HEK293 (cell line): ENCODE measurements around the gene STX18.
"Not testable (repeated sequence)": the region's sequence is repeated elsewhere in the genome, so short reads cannot be mapped to it uniquely, and the experiment has no call there.

ENCODE experiments used
- CTCF ChIA-PET: fragments of 350-600 bp; formaldehyde crosslinking; extraction: SDS; loops from one replicate; lab custom pipeline; 2021; ENCODE audit warnings: antibody characterized with exemption; lab: Yijun Ruan, JAX
- POLR2A ChIA-PET: fragments of 300-600 bp; formaldehyde crosslinking; extraction: SDS; loops from one replicate; lab custom pipeline; 2020; ENCODE audit warnings: antibody characterized with exemption, inconsistent platforms; lab: Yijun Ruan, JAX
- H3K27ac ChIP-seq: fragments of 200-500 bp; sonication (Bioruptor generic); 2 replicates; pipeline ENCODE4 v1.5.1; 2014; ENCODE audit warnings: low read depth, low read length, control low read depth, inconsistent platforms; ENCODE audit errors: extremely low read depth
- H3K36me3 ChIP-seq, 2 experiments: fragments of 200-500 bp in 1 of 2; sonication (Bioruptor generic) in 1 of 2; 1 replicate in 1 of 2; 2 replicates in 1 of 2; pipeline ENCODE4 v1.5.1; 2014 to 2017; ENCODE audit warnings: inconsistent platforms in 2 of 2, low read length in 2 of 2; ENCODE audit not compliant: control insufficient read depth in 2 of 2, insufficient read depth in 1 of 2
- H3K4me1 ChIP-seq: fragments of 200-500 bp; sonication (Bioruptor generic); 2 replicates; pipeline ENCODE4 v1.5.1; 2014; ENCODE audit warnings: mild to moderate bottlenecking, low read length, inconsistent platforms; ENCODE audit not compliant: control insufficient read depth, insufficient read depth
- H3K4me3 ChIP-seq: 2 replicates; pipeline ENCODE4 v1.5.1; 2011; ENCODE audit warnings: low read depth, mild to moderate bottlenecking, control low read depth, low read length, moderate library complexity
- H3K9me3 ChIP-seq: fragments of 200-500 bp; sonication (Bioruptor generic); 2 replicates; pipeline ENCODE4 v1.5.1; 2014; ENCODE audit warnings: low read depth, low read length, inconsistent platforms; ENCODE audit not compliant: control insufficient read depth, insufficient read depth
- GLI4 ChIP-seq: fragments of 450-650 bp; formaldehyde crosslinking; IDR thresholded peaks from 2 replicates; pipeline ENCODE4 v1.5.1; 2016; ENCODE audit warnings: missing biosample characterization, missing genetic modification characterization
- PRDM1 ChIP-seq: fragments of 450-650 bp; formaldehyde crosslinking; IDR thresholded peaks from 2 replicates; pipeline ENCODE4; 2016; ENCODE audit warnings: missing biosample characterization, missing genetic modification characterization
- PRDM6 ChIP-seq: fragments of 450-650 bp; formaldehyde crosslinking; IDR thresholded peaks from 2 replicates; pipeline ENCODE4 v1.5.1; 2017; ENCODE audit warnings: missing biosample characterization, missing genetic modification characterization
- SETDB1 ChIP-seq: IDR thresholded peaks from one replicate; pipeline ENCODE4 v1.6.1; 2017; ENCODE audit warnings: mild to moderate bottlenecking, low read length, moderate library complexity, mixed read lengths; ENCODE audit not compliant: insufficient read length
- ZBTB21 ChIP-seq: fragments of 450-650 bp; formaldehyde crosslinking; IDR thresholded peaks from 2 replicates; pipeline ENCODE4 v1.5.1; 2017; ENCODE audit warnings: missing biosample characterization, missing genetic modification characterization
- ZEB2 ChIP-seq: fragments of 450-650 bp; formaldehyde crosslinking; IDR thresholded peaks from 2 replicates; pipeline ENCODE4 v1.5.1; 2016; ENCODE audit warnings: missing biosample characterization, missing genetic modification characterization
- ZNF146 ChIP-seq: fragments of 450-650 bp; formaldehyde crosslinking; IDR thresholded peaks from 2 replicates; pipeline ENCODE4 v1.5.1; 2016; ENCODE audit warnings: missing biosample characterization, missing genetic modification characterization
- ZNF2 ChIP-seq: fragments of 450-650 bp; formaldehyde crosslinking; IDR thresholded peaks from 2 replicates; pipeline ENCODE4 v1.5.1; 2016; ENCODE audit warnings: missing biosample characterization, missing genetic modification characterization
- ZNF24 ChIP-seq: fragments of 450-650 bp; formaldehyde crosslinking; IDR thresholded peaks from 2 replicates; pipeline ENCODE4 v1.5.1; 2016; ENCODE audit warnings: missing biosample characterization, missing genetic modification characterization
- ZNF248 ChIP-seq: fragments of 450-650 bp; formaldehyde crosslinking; IDR thresholded peaks from 2 replicates; pipeline ENCODE4 v1.5.1; 2017; ENCODE audit warnings: missing biosample characterization, missing genetic modification characterization
- ZNF391 ChIP-seq: fragments of 450-650 bp; formaldehyde crosslinking; IDR thresholded peaks from 2 replicates; pipeline ENCODE4 v1.5.1; 2016; ENCODE audit warnings: low read depth, missing biosample characterization, missing genetic modification characterization, borderline replicate concordance
- ZNF404 ChIP-seq: fragments of 450-650 bp; formaldehyde crosslinking; IDR thresholded peaks from 2 replicates; pipeline ENCODE4 v1.5.1; 2017; ENCODE audit warnings: missing biosample characterization, missing genetic modification characterization
- ZNF473 ChIP-seq: fragments of 450-650 bp; formaldehyde crosslinking; IDR thresholded peaks from 2 replicates; pipeline ENCODE4 v1.5.1; 2017; ENCODE audit warnings: missing biosample characterization, missing genetic modification characterization
- ZNF488 ChIP-seq: fragments of 450-650 bp; formaldehyde crosslinking; IDR thresholded peaks from 2 replicates; pipeline ENCODE4 v1.5.1; 2016; ENCODE audit warnings: missing biosample characterization, missing genetic modification characterization
- ZNF510 ChIP-seq: fragments of 450-650 bp; formaldehyde crosslinking; IDR thresholded peaks from 2 replicates; pipeline ENCODE4 v1.5.1; 2018; ENCODE audit warnings: mild to moderate bottlenecking, missing genetic modification characterization, missing biosample characterization; ENCODE audit not compliant: insufficient replicate concordance
- ZNF600 ChIP-seq: fragments of 450-650 bp; formaldehyde crosslinking; IDR thresholded peaks from 2 replicates; pipeline ENCODE4 v1.5.1; 2016; ENCODE audit warnings: missing biosample characterization, missing genetic modification characterization
- ZNF623 ChIP-seq: fragments of 450-650 bp; formaldehyde crosslinking; IDR thresholded peaks from 2 replicates; pipeline ENCODE4 v1.5.1; 2016; ENCODE audit warnings: missing biosample characterization, missing genetic modification characterization
- ZNF654 ChIP-seq: fragments of 450-650 bp; formaldehyde crosslinking; IDR thresholded peaks from 2 replicates; pipeline ENCODE4 v1.5.1; 2016; ENCODE audit warnings: low read depth, missing biosample characterization, missing genetic modification characterization
- ZNF76 ChIP-seq: fragments of 450-650 bp; formaldehyde crosslinking; IDR thresholded peaks from 2 replicates; pipeline ENCODE4; 2016; ENCODE audit warnings: low read depth, missing biosample characterization, missing genetic modification characterization, borderline replicate concordance
- TF ChIP-seq, protein P1 (sequence below): fragments of 450-650 bp; formaldehyde crosslinking; IDR thresholded peaks from 2 replicates; pipeline ENCODE4 v1.5.1; 2016; ENCODE audit warnings: missing biosample characterization, missing genetic modification characterization
- TF ChIP-seq, protein P2 (sequence below): fragments of 450-650 bp; formaldehyde crosslinking; IDR thresholded peaks from 2 replicates; pipeline ENCODE4 v1.5.1; 2017; ENCODE audit warnings: missing biosample characterization, missing genetic modification characterization

The STX18 gene

DNA sequence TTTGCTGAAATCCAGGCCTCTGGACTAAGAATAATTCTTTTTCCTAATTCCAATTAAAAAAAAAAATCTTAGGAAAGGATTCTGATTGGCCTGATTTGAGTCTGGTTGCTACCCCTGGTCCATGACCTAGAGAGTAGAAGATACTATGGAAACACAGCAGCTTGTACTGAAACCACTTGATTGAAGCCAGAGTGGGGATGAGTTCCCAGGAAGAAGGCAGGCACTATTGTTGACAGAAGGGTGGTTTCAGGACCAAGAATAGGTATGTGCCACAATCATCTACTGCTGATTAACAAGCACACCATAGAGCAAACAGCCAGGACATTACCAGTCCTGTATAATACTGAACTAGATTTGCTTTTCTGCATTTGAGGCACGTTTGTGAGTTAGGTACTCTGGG is 29.6 kb downstream of the STX18 start:
- no peaks in the 10 kb centered on the region for H3K4me1 ChIP-seq
- H3K27ac ChIP-seq, result no peak overlapping the region
- no peak overlapping the region for H3K4me3 ChIP-seq
- no peak for TF ChIP-seq ZNF76 (tag by site-specific recombination)
- POLR2A ChIA-PET, result interaction anchor here (0.7 kb wide), 1 partner anchor 531 kb away, joined by 4 read pairs; no protein-coding TSS in a partner anchor
- no peaks in the 10 kb centered on the region for H3K36me3 ChIP-seq
- CTCF ChIA-PET, result interaction anchor here (1.7 to 2.8 kb wide), 2 partner anchors 8 to 23 kb away, joined by 9 to 16 read pairs; no protein-coding TSS in a partner anchor
- no peaks in the 10 kb centered on the region for H3K9me3 ChIP-seq

DNA sequence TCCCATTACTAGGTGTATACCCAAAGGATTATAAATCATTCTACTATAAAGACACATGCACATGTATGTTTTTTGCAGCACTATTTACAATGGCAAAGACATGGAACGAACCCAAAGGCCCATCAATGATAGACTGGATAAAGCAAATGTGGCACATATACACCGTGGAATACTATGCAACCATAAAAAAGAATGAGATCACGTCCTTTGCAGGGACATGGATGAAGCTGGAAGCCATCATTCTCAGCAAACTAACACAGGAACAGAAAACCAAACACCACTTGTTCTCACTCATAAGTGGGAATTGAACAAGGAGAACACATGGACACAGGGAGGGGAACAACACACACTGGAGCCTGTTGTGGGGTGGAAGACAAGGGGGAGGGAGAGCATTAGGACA is 31.2 kb downstream of the STX18 start:
- peak; percentile 91 for TF ChIP-seq ZNF146 (tag by site-specific recombination)
- H3K4me1 ChIP-seq, H3K27ac ChIP-seq, H3K9me3 ChIP-seq, H3K36me3 ChIP-seq, POLR2A ChIA-PET, H3K4me3 ChIP-seq: not testable (repeated sequence)
- CTCF ChIA-PET, result interaction anchor here (1.0 to 1.7 kb wide), 2 partner anchors 10 to 14 kb away, joined by 3 to 9 read pairs; no protein-coding TSS in a partner anchor

DNA sequence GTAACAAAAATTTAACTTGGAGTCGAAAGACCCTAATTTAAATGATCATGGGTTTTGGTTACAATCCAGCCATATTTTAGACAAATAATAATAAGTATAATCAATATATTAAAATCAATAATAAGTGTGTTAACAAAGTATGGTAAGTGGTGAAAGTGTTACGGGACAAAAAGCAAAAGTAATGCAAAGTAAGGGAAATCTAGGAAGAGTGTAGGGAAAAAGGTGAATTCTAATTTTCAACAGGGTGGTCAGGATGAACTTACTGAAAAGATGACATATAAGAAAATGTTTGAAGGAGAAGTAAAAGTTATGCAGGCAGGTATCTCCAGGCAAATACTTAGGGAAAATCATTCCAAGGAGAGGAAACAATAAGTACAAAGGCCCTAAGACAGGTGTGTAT is 32.3 kb downstream of the STX18 start:
- no peak overlapping the region for H3K4me3 ChIP-seq
- H3K36me3 ChIP-seq, result no peaks in the 10 kb centered on the region
- TF ChIP-seq PRDM1 (tag by site-specific recombination) (peak; percentile 92), ZNF404 (tag by site-specific recombination) (no peak)
- no peak overlapping the region for H3K27ac ChIP-seq
- H3K9me3 ChIP-seq, result no peaks in the 10 kb centered on the region
- CTCF ChIA-PET, result interaction anchor here (0.7 kb wide), 1 partner anchor 11 kb away, joined by 3 read pairs; no protein-coding TSS in a partner anchor
- no peaks in the 10 kb centered on the region for H3K4me1 ChIP-seq
- POLR2A ChIA-PET, result no interaction called here

- H3K36me3 ChIP-seq, result no peaks in the 10 kb centered on the region
- TF ChIP-seq ZNF391 (tag by site-specific recombination), result no peak
- TF ChIP-seq ZNF654 (tag by site-specific recombination), result peak; percentile 10; the same call in 1 of the 2 replicates
- TF ChIP-seq ZNF600 (tag by site-specific recombination), result peak; percentile 72
- TF ChIP-seq, protein P1, sequence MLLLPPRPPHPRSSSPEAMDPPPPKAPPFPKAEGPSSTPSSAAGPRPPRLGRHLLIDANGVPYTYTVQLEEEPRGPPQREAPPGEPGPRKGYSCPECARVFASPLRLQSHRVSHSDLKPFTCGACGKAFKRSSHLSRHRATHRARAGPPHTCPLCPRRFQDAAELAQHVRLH (tag by site-specific recombination), result no peak
- POLR2A ChIA-PET, result no interaction called here
Measured at GRCh38 chr4:4507923-4508322, 33.9 kb downstream of the STX18 start.

GRCh38 chr4:4507403-4507802 is 34.4 kb downstream of the STX18 start:
- ChIA-PET POLR2A (no interaction called here), CTCF (interaction anchor here (0.7 to 2.7 kb wide), 4 partner anchors 12 to 188 kb away, joined by 3 to 14 read pairs (median 6); no protein-coding TSS in a partner anchor)
- H3K4me3 ChIP-seq, result no peak overlapping the region
- no peaks in the 10 kb centered on the region for H3K9me3 ChIP-seq
- H3K27ac ChIP-seq, result no peak overlapping the region
- no peaks in the 10 kb centered on the region for H3K36me3 ChIP-seq
- no peaks in the 10 kb centered on the region for H3K4me1 ChIP-seq
- no peak for TF ChIP-seq PRDM6 (tag by site-specific recombination)
- no peak for TF ChIP-seq ZBTB21
- no peak for TF ChIP-seq ZNF623 (tag by site-specific recombination)
- TF ChIP-seq ZNF24 (tag by site-specific recombination), result no peak
- TF ChIP-seq ZNF488 (tag by site-specific recombination), result no peak
- no peak for TF ChIP-seq ZNF473 (tag by site-specific recombination)
- no peak for TF ChIP-seq ZNF2
- no peak for TF ChIP-seq SETDB1
- TF ChIP-seq ZEB2 (tag by site-specific recombination), result no peak
- TF ChIP-seq ZNF248, result no peak
- TF ChIP-seq ZNF510 (tag by site-specific recombination), result no peak
- no peak for TF ChIP-seq GLI4 (tag by site-specific recombination)
- TF ChIP-seq, protein P2, sequence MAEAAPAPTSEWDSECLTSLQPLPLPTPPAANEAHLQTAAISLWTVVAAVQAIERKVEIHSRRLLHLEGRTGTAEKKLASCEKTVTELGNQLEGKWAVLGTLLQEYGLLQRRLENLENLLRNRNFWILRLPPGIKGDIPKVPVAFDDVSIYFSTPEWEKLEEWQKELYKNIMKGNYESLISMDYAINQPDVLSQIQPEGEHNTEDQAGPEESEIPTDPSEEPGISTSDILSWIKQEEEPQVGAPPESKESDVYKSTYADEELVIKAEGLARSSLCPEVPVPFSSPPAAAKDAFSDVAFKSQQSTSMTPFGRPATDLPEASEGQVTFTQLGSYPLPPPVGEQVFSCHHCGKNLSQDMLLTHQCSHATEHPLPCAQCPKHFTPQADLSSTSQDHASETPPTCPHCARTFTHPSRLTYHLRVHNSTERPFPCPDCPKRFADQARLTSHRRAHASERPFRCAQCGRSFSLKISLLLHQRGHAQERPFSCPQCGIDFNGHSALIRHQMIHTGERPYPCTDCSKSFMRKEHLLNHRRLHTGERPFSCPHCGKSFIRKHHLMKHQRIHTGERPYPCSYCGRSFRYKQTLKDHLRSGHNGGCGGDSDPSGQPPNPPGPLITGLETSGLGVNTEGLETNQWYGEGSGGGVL (tag by site-specific recombination), result no peak

More at GRCh38 chr4:4507923-4508322, 33.9 kb downstream of the STX18 start:
- Histone ChIP-seq H3K4me1 (no peaks in the 10 kb centered on the region), H3K4me3 (no peak overlapping the region), H3K27ac (no peak overlapping the region), H3K9me3 (no peaks in the 10 kb centered on the region)
- CTCF ChIA-PET, result interaction anchor here (0.7 to 2.7 kb wide), 5 partner anchors 12 to 189 kb away, joined by 3 to 14 read pairs (median 5); no protein-coding TSS in a partner anchor
